T-helper 2 cell (primary cell): Measurements from ENCODE around the gene PCDH9.

Experiments used
- DNase-seq, 5 experiments: peaks; one replicate each; pipeline versions ENCODE4 v3.0.0 to v3.0.0-alpha.2; 2012 to 2022

The PCDH9 gene

GRCh38 chr13:67080351-67080750, 149.8 kb downstream of the PCDH9 start:
- no peak for DNase-seq

- DNase-seq: no peak
Observed at GRCh38 chr13:67078062-67078461, 152.1 kb downstream of the PCDH9 start.

GRCh38 chr13:67077132-67077531, 153.0 kb downstream of the PCDH9 start:
- no peak for DNase-seq

- DNase-seq: no peak
Observed at GRCh38 chr13:67076378-67076777, 153.8 kb downstream of the PCDH9 start.

- DNase-seq: no peak
Observed at GRCh38 chr13:67075239-67075638, 154.9 kb downstream of the PCDH9 start.

- DNase-seq: no peak
Observed at GRCh38 chr13:67071918-67072598, 158.1 kb downstream of the PCDH9 start.

- no peak for DNase-seq
Observed at GRCh38 chr13:67070306-67070705, 159.8 kb downstream of the PCDH9 start.

- no peak for DNase-seq
Observed at GRCh38 chr13:67069117-67069767, 160.9 kb downstream of the PCDH9 start.

GRCh38 chr13:67064920-67065319, 165.2 kb downstream of the PCDH9 start:
- DNase-seq: no peak

- no peak for DNase-seq
Observed at GRCh38 chr13:67063036-67063435, 167.1 kb downstream of the PCDH9 start.

- no peak for DNase-seq
Observed at GRCh38 chr13:67062160-67062559, 168.0 kb downstream of the PCDH9 start.

- no peak for DNase-seq
Observed at GRCh38 chr13:67061750-67062149, 168.4 kb downstream of the PCDH9 start.

GRCh38 chr13:67052550-67053490, 177.3 kb downstream of the PCDH9 start:
- DNase-seq: no peak

- no peak for DNase-seq
Observed at GRCh38 chr13:67049744-67050143, 180.4 kb downstream of the PCDH9 start.

- DNase-seq: no peak
Observed at GRCh38 chr13:67048821-67049150, 181.3 kb downstream of the PCDH9 start.

- peak in 1 of 5 experiments; percentile 0 for DNase-seq
Observed at GRCh38 chr13:67048084-67048820, 181.9 kb downstream of the PCDH9 start.

GRCh38 chr13:67045357-67045756, 184.8 kb downstream of the PCDH9 start:
- DNase-seq: no peak

GRCh38 chr13:67043901-67044300, 186.2 kb downstream of the PCDH9 start:
- DNase-seq: no peak

- no peak for DNase-seq
Observed at GRCh38 chr13:67042556-67042955, 187.6 kb downstream of the PCDH9 start.

- no peak for DNase-seq
Observed at GRCh38 chr13:67036699-67037457, 193.3 kb downstream of the PCDH9 start.

GRCh38 chr13:67033170-67033569, 197.0 kb downstream of the PCDH9 start:
- no peak for DNase-seq
